Bronchial epithelial cell (primary cell): ENCODE results near the gene CFAP410. TPM values are rescaled to one million over a fixed set of nuclear protein-coding genes. Genes with fewer than 3 reads are reported as not detected.

Experiments
- DNase-seq: peaks from one replicate; pipeline ENCODE4 v3.0.0-alpha.2; 2010; ENCODE audit warnings: low read depth
- FAIRE-seq: peaks from 2 replicates; lab custom pipeline; 2011; peaks lifted over from hg19 to GRCh38; lab: Jason Lieb, UNC
- H3K27me3 ChIP-seq: 2 replicates; pipeline ENCODE4 v1.5.1; 2011; ENCODE audit warnings: low read length; ENCODE audit not compliant: control insufficient read depth, insufficient read depth
- H3K36me3 ChIP-seq: 2 replicates; pipeline ENCODE4 v1.5.1; 2011; ENCODE audit warnings: low read length; ENCODE audit not compliant: control insufficient read depth, insufficient read depth
- H3K4me3 ChIP-seq: 2 replicates; pipeline ENCODE4 v1.5.1; 2011; ENCODE audit warnings: mild to moderate bottlenecking, low read depth, low read length, control low read depth
- total RNA-seq: library from RNA; depleted of rRNA; stranded (reverse); fragments of >200 nt; gene quantifications from 2 replicates; pipeline ENCODE4 v1.2.1, GENCODE V29; 2014
- TF ChIP-seq, protein P1 (sequence below): IDR thresholded peaks from 2 replicates; pipeline ENCODE4 v1.5.1; 2011; ENCODE audit warnings: mild to moderate bottlenecking, moderate library complexity, low read length, control low read depth, inconsistent platforms; ENCODE audit not compliant: insufficient read depth, severe bottlenecking

The CFAP410 gene
- total RNA-seq, 1 donor from 2014 or later = 6.1 TPM

DNA sequence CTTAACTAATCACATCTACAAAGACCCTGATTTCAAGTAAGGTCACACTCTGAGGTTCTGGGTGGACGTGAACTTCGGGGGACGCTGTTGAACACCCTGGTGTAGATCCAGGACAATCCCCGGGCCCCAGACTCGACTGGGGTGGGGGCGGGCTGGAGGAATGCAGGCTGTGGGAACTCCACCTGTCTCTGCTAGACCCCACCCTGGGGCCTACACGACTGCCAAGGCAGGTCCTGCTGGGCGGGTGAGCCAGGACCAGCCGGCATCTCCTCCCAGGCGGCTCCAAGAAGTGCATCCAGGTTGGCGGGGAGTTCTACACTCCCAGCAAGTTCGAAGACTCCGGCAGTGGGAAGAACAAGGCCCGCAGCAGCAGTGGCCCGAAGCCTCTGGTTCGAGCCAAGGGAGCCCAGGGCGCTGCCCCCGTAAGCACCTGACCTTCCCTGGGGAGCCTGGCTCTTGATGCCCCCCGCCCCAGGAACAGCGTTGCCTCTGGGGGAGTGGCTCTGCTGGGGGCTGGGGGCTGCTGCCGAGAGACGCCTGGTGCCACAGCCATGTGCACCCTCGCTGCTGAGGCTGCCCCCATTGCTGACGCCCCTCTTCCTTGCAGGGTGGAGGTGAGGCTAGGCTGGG is 49.7 kb downstream of the CFAP410 start:
- Histone ChIP-seq H3K27me3 (peaks cover 7% of the 10 kb centered on the region), H3K4me3 (no peak overlapping the region), H3K36me3 (no peaks in the 10 kb centered on the region)
- TF ChIP-seq, protein P1, sequence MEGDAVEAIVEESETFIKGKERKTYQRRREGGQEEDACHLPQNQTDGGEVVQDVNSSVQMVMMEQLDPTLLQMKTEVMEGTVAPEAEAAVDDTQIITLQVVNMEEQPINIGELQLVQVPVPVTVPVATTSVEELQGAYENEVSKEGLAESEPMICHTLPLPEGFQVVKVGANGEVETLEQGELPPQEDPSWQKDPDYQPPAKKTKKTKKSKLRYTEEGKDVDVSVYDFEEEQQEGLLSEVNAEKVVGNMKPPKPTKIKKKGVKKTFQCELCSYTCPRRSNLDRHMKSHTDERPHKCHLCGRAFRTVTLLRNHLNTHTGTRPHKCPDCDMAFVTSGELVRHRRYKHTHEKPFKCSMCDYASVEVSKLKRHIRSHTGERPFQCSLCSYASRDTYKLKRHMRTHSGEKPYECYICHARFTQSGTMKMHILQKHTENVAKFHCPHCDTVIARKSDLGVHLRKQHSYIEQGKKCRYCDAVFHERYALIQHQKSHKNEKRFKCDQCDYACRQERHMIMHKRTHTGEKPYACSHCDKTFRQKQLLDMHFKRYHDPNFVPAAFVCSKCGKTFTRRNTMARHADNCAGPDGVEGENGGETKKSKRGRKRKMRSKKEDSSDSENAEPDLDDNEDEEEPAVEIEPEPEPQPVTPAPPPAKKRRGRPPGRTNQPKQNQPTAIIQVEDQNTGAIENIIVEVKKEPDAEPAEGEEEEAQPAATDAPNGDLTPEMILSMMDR = no peak
- DNase-seq (no peak), FAIRE-seq (no peak)

- H3K4me3 ChIP-seq = no peak overlapping the region
- no peaks in the 10 kb centered on the region for H3K36me3 ChIP-seq
- H3K27me3 ChIP-seq = peaks cover 9% of the 10 kb centered on the region
- TF ChIP-seq, protein P1 = no peak
- FAIRE-seq (no peak), DNase-seq (no peak)
Measured at GRCh38 chr21:44288251-44289110, 50.7 kb downstream of the CFAP410 start.

DNA sequence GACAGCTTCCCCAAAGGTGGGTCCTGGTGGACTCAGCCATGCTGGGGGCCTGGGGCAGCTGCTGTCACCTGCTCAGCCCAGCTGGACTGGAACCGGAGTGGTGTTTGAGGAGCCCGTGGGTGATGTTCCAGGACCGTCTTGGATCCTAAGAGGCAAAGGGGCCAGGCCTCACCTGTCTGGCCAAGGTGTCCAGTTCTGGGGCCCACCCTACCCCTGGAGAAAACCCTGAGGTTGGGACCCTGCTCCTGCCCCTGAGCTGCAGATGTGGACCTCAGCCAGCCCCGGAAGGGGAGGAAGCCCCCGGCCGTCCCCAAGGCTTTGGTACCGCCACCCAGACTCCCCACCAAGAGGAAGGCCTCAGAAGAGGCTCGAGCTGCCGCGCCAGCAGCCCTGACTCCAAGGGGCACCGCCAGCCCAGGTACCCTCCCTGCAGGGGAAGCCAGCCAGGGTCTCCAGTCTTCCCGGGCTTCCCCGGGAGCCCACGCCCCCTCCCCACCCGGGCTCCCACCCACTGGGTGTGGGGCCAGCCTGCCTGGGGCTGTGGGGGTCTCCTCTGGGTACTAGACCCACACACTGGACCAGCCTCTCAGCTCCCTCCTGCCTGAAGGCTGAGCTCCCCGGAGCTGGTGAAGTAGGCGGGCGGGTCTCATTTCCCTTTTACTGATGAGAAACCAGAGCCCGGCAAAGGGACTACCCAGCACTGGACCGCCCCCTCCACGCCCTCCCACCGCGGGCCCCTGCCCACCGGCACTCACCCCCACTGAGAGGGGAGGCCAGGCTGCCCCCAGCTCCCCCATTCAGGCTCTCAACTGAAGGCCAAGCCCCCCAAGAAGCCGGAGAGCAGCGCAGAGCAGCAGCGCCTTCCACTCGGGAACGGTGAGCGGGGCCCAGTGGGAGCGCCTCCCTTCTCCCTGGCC is 52.2 kb downstream of the CFAP410 start:
- TF ChIP-seq, protein P1 = no peak
- no peak for DNase-seq
- no peak for FAIRE-seq
- no peaks in the 10 kb centered on the region for H3K36me3 ChIP-seq
- H3K4me3 ChIP-seq = no peak overlapping the region
- H3K27me3 ChIP-seq = peaks cover 11% of the 10 kb centered on the region

GRCh38 chr21:44286086-44286715 is 53.0 kb downstream of the CFAP410 start:
- FAIRE-seq (no peak), DNase-seq (no peak)
- no peak overlapping the region for H3K4me3 ChIP-seq
- TF ChIP-seq, protein P1 = no peak
- peaks cover 11% of the 10 kb centered on the region for H3K27me3 ChIP-seq
- no peaks in the 10 kb centered on the region for H3K36me3 ChIP-seq
